ENCODE results near the gene NTM. TPM values are rescaled to one million over a fixed set of nuclear protein-coding genes. Genes with fewer than 3 reads are reported as not detected.

The NTM gene
- polyA plus RNA-seq, 1 donor (not counting 4 experiments of a cell fraction or from before 2014, with no cell fraction given) = 47.9 TPM

DNA sequence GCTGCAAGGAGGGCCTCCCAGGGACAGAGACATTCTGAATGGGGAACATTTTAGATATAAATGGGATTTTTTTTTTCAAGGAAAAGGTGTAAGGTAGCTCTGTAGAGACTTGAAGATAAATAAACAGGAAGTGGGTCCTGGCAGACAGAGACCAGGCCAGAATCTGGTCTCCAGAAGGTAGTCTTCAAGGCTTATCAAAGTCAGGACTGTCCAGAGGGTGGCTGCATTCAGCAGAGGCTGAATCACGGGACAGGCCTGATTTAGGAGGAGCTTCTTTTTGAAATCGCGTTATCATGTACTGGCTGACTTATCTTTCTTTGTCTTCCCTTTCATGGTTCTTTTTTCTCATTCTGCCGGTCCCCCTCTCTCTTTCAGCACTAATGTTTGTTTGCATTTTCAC, 542.9 kb downstream of the NTM start:
- DNase-seq (ENCODE audit: low read depth, low spot score) (no peak), FAIRE-seq (no peak)
- TF ChIP-seq CTCF (optimal IDR thresholded peaks at IDR 0.05 in 1 of 3, IDR thresholded peaks at IDR 0.05 in 1 of 3, conservative IDR thresholded peaks at IDR 0.05 in 1 of 3; ENCODE audit: extremely low read depth in 1 of 3, insufficient read depth in 2 of 3, low read length in 3 of 3) (no peak), EZH2 (IDR thresholded peaks at IDR 0.05; ENCODE audit: low read length) (no peak)
- Histone ChIP-seq H3K36me3 (ENCODE audit: control insufficient read depth in 2 of 2, extremely low read depth in 1 of 2, insufficient read depth in 2 of 2, low read length in 2 of 2) (peaks cover 0 to 3% of the 10 kb centered on the region in 2 experiments), H3K4me3 (ENCODE audit: control insufficient read depth in 2 of 3, extremely low read depth in 1 of 3, insufficient read depth in 2 of 3, low read depth in 1 of 3, low read length in 3 of 3) (no peak overlapping the region), H3K9me3 (ENCODE audit: control insufficient read depth, low read depth, low read length) (no peaks in the 10 kb centered on the region), H3K9me1 (ENCODE audit: control insufficient read depth, extremely low read depth, insufficient read depth, low read length) (no peaks in the 10 kb centered on the region), H3K9ac (ENCODE audit: control insufficient read depth, extremely low read depth, insufficient read depth, low read length) (no peak overlapping the region), H2AFZ (ENCODE audit: control insufficient read depth, low read length) (no peak overlapping the region), H3K27ac (ENCODE audit: control insufficient read depth, insufficient read depth, low read length) (no peak overlapping the region), H3K79me2 (ENCODE audit: control insufficient read depth, insufficient read depth, low read length) (peaks cover 77% of the 10 kb centered on the region), H3K4me2 (ENCODE audit: control insufficient read depth, extremely low read depth, insufficient read depth, low read depth, low read length) (peak overlapping the region; percentile 75), H4K20me1 (ENCODE audit: control insufficient read depth, extremely low read depth, insufficient read depth, low read length) (no peaks in the 10 kb centered on the region), H3K27me3 (ENCODE audit: control insufficient read depth, extremely low read depth, insufficient read depth, low read length) (no peaks in the 10 kb centered on the region), H3K4me1 (ENCODE audit: control insufficient read depth, extremely low read depth, insufficient read depth, low read length) (peaks cover 33% of the 10 kb centered on the region)
- dilution Hi-C loops (cut with MboI; ENCODE audit: extremely low pct_ligation_motif_present, low sequenced_read_pairs) = no loop called here

GRCh38 chr11:131914361-131914774, 544.0 kb downstream of the NTM start:
- Histone ChIP-seq H4K20me1 (ENCODE audit: control insufficient read depth, extremely low read depth, insufficient read depth, low read length) (no peaks in the 10 kb centered on the region), H3K27ac (ENCODE audit: control insufficient read depth, insufficient read depth, low read length) (no peak overlapping the region), H3K9me1 (ENCODE audit: control insufficient read depth, extremely low read depth, insufficient read depth, low read length) (no peaks in the 10 kb centered on the region), H3K79me2 (ENCODE audit: control insufficient read depth, insufficient read depth, low read length) (peaks cover 77% of the 10 kb centered on the region), H3K27me3 (ENCODE audit: control insufficient read depth, extremely low read depth, insufficient read depth, low read length) (no peaks in the 10 kb centered on the region), H3K4me2 (ENCODE audit: control insufficient read depth, extremely low read depth, insufficient read depth, low read depth, low read length) (no peak overlapping the region), H3K4me1 (ENCODE audit: control insufficient read depth, extremely low read depth, insufficient read depth, low read length) (peaks cover 22% of the 10 kb centered on the region), H3K9ac (ENCODE audit: control insufficient read depth, extremely low read depth, insufficient read depth, low read length) (no peak overlapping the region), H2AFZ (ENCODE audit: control insufficient read depth, low read length) (no peak overlapping the region), H3K36me3 (ENCODE audit: control insufficient read depth in 2 of 2, extremely low read depth in 1 of 2, insufficient read depth in 2 of 2, low read length in 2 of 2) (peaks cover 0 to under 1% of the 10 kb centered on the region in 2 experiments), H3K9me3 (ENCODE audit: control insufficient read depth, low read depth, low read length) (no peaks in the 10 kb centered on the region), H3K4me3 (ENCODE audit: control insufficient read depth in 2 of 3, extremely low read depth in 1 of 3, insufficient read depth in 2 of 3, low read depth in 1 of 3, low read length in 3 of 3) (no peak overlapping the region)
- DNase-seq (ENCODE audit: low read depth, low spot score) = no peak
- dilution Hi-C loops (cut with MboI; ENCODE audit: extremely low pct_ligation_motif_present, low sequenced_read_pairs) = no loop called here
- FAIRE-seq = no peak
- TF ChIP-seq CTCF (optimal IDR thresholded peaks at IDR 0.05 in 1 of 3, IDR thresholded peaks at IDR 0.05 in 1 of 3, conservative IDR thresholded peaks at IDR 0.05 in 1 of 3; ENCODE audit: extremely low read depth in 1 of 3, insufficient read depth in 2 of 3, low read length in 3 of 3) = peak; percentile 19 to 44 (median 27)
- no peak for TF ChIP-seq EZH2 (IDR thresholded peaks at IDR 0.05; ENCODE audit: low read length)
